Measurements from ENCODE around the gene TTC9B.

Gene TTC9B

GRCh38 chr19:40255619-40256166 lies 37.5 kb upstream of the TTC9B start:
- Histone ChIP-seq H3K9me2 (replicated peaks; ENCODE audit: insufficient read depth, low read length) (no peaks in the 10 kb centered on the region), H2AFZ (ENCODE audit: low read length) (no peak overlapping the region), H3K4me1 (ENCODE audit: low read length) (no peaks in the 10 kb centered on the region), H3K27ac (ENCODE audit: low read length) (no peak overlapping the region), H3K27me3 (replicated peaks; ENCODE audit: insufficient read depth, low read length) (no peaks in the 10 kb centered on the region), H3K79me2 (ENCODE audit: low read length) (peaks cover 68% of the 10 kb centered on the region), H3K9me3 (replicated peaks; ENCODE audit: insufficient read depth, low read length) (no peaks in the 10 kb centered on the region), H3K9ac (ENCODE audit: low read length) (no peak overlapping the region), H3F3A (ENCODE audit: insufficient read depth, low read length) (no peaks in the 10 kb centered on the region), H3K4me2 (ENCODE audit: low read depth, low read length) (no peak overlapping the region), H3K36me3 (replicated peaks; ENCODE audit: insufficient read depth, low read length) (0 out of 2 replicates have a peak, but pooled peaks cover 4% of the 10 kb centered on the region), H3K4me3 (ENCODE audit: low read length) (no peak overlapping the region), H4K20me1 (ENCODE audit: insufficient read depth, low read length) (no peaks in the 10 kb centered on the region)
- TF ChIP-seq CTCF (IDR thresholded peaks at IDR 0.05; ENCODE audit: low read length) (no peak), EZH2 (optimal IDR thresholded peaks at IDR 0.05; ENCODE audit: low read depth, low read length) (no peak), EZH2phosphoT487 (IDR thresholded peaks at IDR 0.05; ENCODE audit: low read length) (no peak)
- DNase-seq: no peak

DNA sequence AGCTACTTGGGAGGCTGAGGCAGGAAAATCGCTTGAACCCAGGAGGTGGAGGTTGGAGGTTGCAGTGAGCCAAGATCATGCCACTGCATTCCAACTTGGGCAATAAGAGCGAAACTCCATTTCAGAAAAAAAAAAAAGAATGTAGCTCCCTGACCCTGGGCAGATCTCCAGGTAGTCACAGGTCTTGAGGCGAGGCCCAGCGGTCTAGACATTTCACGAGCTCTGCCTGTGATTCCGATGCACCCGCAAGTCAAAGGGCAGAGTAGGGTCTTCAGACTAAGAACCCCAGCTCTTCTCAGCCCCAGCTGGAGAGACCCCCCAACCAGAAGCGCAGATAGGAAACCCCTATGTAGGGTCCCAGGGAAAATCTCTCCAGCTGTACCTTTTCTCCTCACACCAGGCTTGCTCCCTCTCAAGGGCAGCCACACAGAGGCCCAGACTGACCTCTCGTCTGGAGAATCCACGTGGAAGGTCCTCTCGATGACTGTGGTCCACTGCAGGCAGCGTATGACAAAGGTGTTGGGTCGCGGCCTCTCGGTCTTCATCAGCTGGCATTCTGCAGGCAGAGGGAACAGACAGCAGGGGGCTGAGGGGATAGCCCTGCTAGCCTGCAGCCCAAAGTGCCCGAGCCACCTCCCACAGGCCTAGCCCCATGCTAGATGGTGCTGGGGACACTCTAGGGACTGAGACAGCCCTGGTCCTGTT lies 36.7 kb upstream of the TTC9B start:
- H2AFZ ChIP-seq (ENCODE audit: low read length): no peak overlapping the region
- no peaks in the 10 kb centered on the region for H3F3A ChIP-seq (ENCODE audit: insufficient read depth, low read length)
- H3K4me2 ChIP-seq (ENCODE audit: low read depth, low read length): no peak overlapping the region
- H3K27me3 ChIP-seq (replicated peaks; ENCODE audit: insufficient read depth, low read length): no peaks in the 10 kb centered on the region
- H3K9ac ChIP-seq (ENCODE audit: low read length): no peak overlapping the region
- H3K79me2 ChIP-seq (ENCODE audit: low read length): peaks cover 63% of the 10 kb centered on the region
- 0 out of 2 replicates have a peak, but pooled peaks cover 4% of the 10 kb centered on the region for H3K36me3 ChIP-seq (replicated peaks; ENCODE audit: insufficient read depth, low read length)
- TF ChIP-seq CTCF (IDR thresholded peaks at IDR 0.05; ENCODE audit: low read length) (no peak), EZH2 (optimal IDR thresholded peaks at IDR 0.05; ENCODE audit: low read depth, low read length) (no peak), EZH2phosphoT487 (IDR thresholded peaks at IDR 0.05; ENCODE audit: low read length) (no peak)
- no peak for DNase-seq
- no peaks in the 10 kb centered on the region for H3K4me1 ChIP-seq (ENCODE audit: low read length)
- H3K9me2 ChIP-seq (replicated peaks; ENCODE audit: insufficient read depth, low read length): no peaks in the 10 kb centered on the region
- no peaks in the 10 kb centered on the region for H3K9me3 ChIP-seq (replicated peaks; ENCODE audit: insufficient read depth, low read length)
- no peak overlapping the region for H3K27ac ChIP-seq (ENCODE audit: low read length)
- no peak overlapping the region for H3K4me3 ChIP-seq (ENCODE audit: low read length)
- H4K20me1 ChIP-seq (ENCODE audit: insufficient read depth, low read length): no peaks in the 10 kb centered on the region

GRCh38 chr19:40253611-40254092 lies 35.5 kb upstream of the TTC9B start:
- Histone ChIP-seq H3F3A (ENCODE audit: insufficient read depth, low read length) (no peaks in the 10 kb centered on the region), H3K27me3 (replicated peaks; ENCODE audit: insufficient read depth, low read length) (no peaks in the 10 kb centered on the region)

More at GRCh38 chr19:40253611-40254092, 35.5 kb upstream of the TTC9B start:
- Histone ChIP-seq H2AFZ (ENCODE audit: low read length) (no peak overlapping the region), H3K4me3 (ENCODE audit: low read length) (no peak overlapping the region), H3K79me2 (ENCODE audit: low read length) (peaks cover 56% of the 10 kb centered on the region), H3K9me3 (replicated peaks; ENCODE audit: insufficient read depth, low read length) (no peaks in the 10 kb centered on the region), H3K4me2 (ENCODE audit: low read depth, low read length) (no peak overlapping the region), H3K9ac (ENCODE audit: low read length) (no peak overlapping the region), H3K27ac (ENCODE audit: low read length) (no peak overlapping the region), H3K9me2 (replicated peaks; ENCODE audit: insufficient read depth, low read length) (no peaks in the 10 kb centered on the region), H3K4me1 (ENCODE audit: low read length) (no peaks in the 10 kb centered on the region), H4K20me1 (ENCODE audit: insufficient read depth, low read length) (no peaks in the 10 kb centered on the region), H3K36me3 (replicated peaks; ENCODE audit: insufficient read depth, low read length) (0 out of 2 replicates have a peak, but pooled peaks cover 4% of the 10 kb centered on the region)
- TF ChIP-seq EZH2phosphoT487 (IDR thresholded peaks at IDR 0.05; ENCODE audit: low read length) (no peak), EZH2 (optimal IDR thresholded peaks at IDR 0.05; ENCODE audit: low read depth, low read length) (no peak), CTCF (IDR thresholded peaks at IDR 0.05; ENCODE audit: low read length) (no peak)
- DNase-seq: no peak

All from MM.1S (cell line).